Natural killer cell (primary cell): ENCODE results near the gene SNRNP25. TPM values are rescaled to one million over a fixed set of nuclear protein-coding genes. Genes with fewer than 3 reads are reported as not detected.
A peak's percentile ranks its signal among the peaks of the same experiment; 100 is the strongest.
"Not testable (repeated sequence)": the region's sequence is repeated elsewhere in the genome, so short reads cannot be mapped to it uniquely, and the experiment has no call there.

Experiments used
- ATAC-seq, 3 donors: fragments of 150-1000 bp in 2 of 3; fragments of 200-7000 bp in 1 of 3; cut with Tn5 transposase; 1 replicate in 1 of 3; 2 replicates in 2 of 3; pipeline ENCODE4 v1.10.0; 2021; ENCODE audit warnings: mild to moderate bottlenecking in 2 of 3, moderate library complexity in 2 of 3
- DNase-seq, 2 donors: peaks; one replicate each; pipeline versions ENCODE4 v3.0.0 to v3.0.0-alpha.2; 2013 to 2021; ENCODE audit warnings: mixed read lengths in 1 of 2
- H3K27ac ChIP-seq: one replicate; pipeline ENCODE4 v1.5.1; 2013; ENCODE audit warnings: mild to moderate bottlenecking, low read length
- H3K27me3 ChIP-seq: one replicate; pipeline ENCODE4 v1.6.1; 2013; ENCODE audit warnings: low read length; ENCODE audit not compliant: control insufficient read depth, insufficient read depth
- H3K36me3 ChIP-seq: one replicate; pipeline ENCODE4 v1.6.1; 2013; ENCODE audit warnings: low read length; ENCODE audit not compliant: control insufficient read depth, insufficient read depth
- H3K4me1 ChIP-seq: one replicate; pipeline ENCODE4 v1.6.1; 2013; ENCODE audit warnings: low read length; ENCODE audit not compliant: control insufficient read depth, insufficient read depth
- H3K4me3 ChIP-seq: one replicate; pipeline ENCODE4 v1.5.1; 2013; ENCODE audit warnings: low read length
- H3K9me3 ChIP-seq: one replicate; pipeline ENCODE4 v1.6.1; 2013; ENCODE audit warnings: low read length; ENCODE audit not compliant: control insufficient read depth, insufficient read depth
- H3K27ac Mint-ChIP-seq, 2 donors: one replicate each; pipeline ENCODE4 v1.8.0; 2022; ENCODE audit warnings: mild to moderate bottlenecking in 2 of 2, mixed read lengths in 2 of 2, moderate library complexity in 1 of 2
- H3K27me3 Mint-ChIP-seq, 2 donors: one replicate each; pipeline ENCODE4 v1.8.0; 2022; ENCODE audit warnings: low read depth in 2 of 2, mixed read lengths in 2 of 2
- H3K36me3 Mint-ChIP-seq: one replicate; pipeline ENCODE4 v1.8.0; 2022; ENCODE audit warnings: mixed read lengths
- H3K4me1 Mint-ChIP-seq, 2 donors: one replicate each; pipeline ENCODE4 v1.8.0; 2022; ENCODE audit warnings: mixed read lengths in 2 of 2
- H3K4me3 Mint-ChIP-seq: one replicate; pipeline ENCODE4 v1.8.0; 2022; ENCODE audit warnings: mild to moderate bottlenecking, moderate library complexity, mixed read lengths
- H3K9me3 Mint-ChIP-seq, 2 donors: one replicate each; pipeline ENCODE4 v1.8.0; 2022; ENCODE audit warnings: mixed read lengths in 2 of 2
- CTCF ChIP-seq: fragments of 200-600 bp; IDR thresholded peaks from one replicate; pipeline ENCODE4 v1.8.0; 2022; ENCODE audit warnings: antibody characterized with exemption
- WGBS: methylation state at CpG from one replicate; pipeline ENCODE4 v1.1.7; 2013; ENCODE audit warnings: missing lambda C conversion rate; ENCODE audit not compliant: insufficient coverage; 5-methylcytosine and 5-hydroxymethylcytosine counted together
- intact Hi-C: fragments of 100-400 bp; cut with micrococcal nuclease; formaldehyde crosslinking; loops from one replicate; pipeline ENCODE4 v1.14.2; 2022
- total RNA-seq, 4 donors: library from RNA; stranded (reverse); fragments of 120-200 nt in 1 of 4; gene quantifications; one replicate each; pipeline versions ENCODE4 v1.2.3 to v1.2.4, GENCODE V29; 2013 to 2022

SNRNP25 gene
- total RNA-seq, 3 donors from 2014 or later (not counting 1 experiment from before 2014, with no cell fraction given): 6.4 to 13.4 (median 13.2) TPM

GRCh38 chr16:36336-36984, 17.2 kb upstream of the SNRNP25 start:
- H3K27ac ChIP-seq: no peak overlapping the region
- DNase-seq (no peak), ATAC-seq (no peak)
- Mint-ChIP-seq H3K27ac (no peak overlapping the region), H3K4me1 (peaks cover 9 to 40% of the 10 kb centered on the region in 2 donors), H3K36me3 (no peaks in the 10 kb centered on the region), H3K27me3 (no peaks in the 10 kb centered on the region), H3K9me3 (no peaks in the 10 kb centered on the region), H3K4me3 (no peak overlapping the region)
- peaks cover 52% of the 10 kb centered on the region for H3K4me1 ChIP-seq
- intact Hi-C loops: no loop called here
- no peaks in the 10 kb centered on the region for H3K36me3 ChIP-seq
- no peak for TF ChIP-seq CTCF
- no peak overlapping the region for H3K4me3 ChIP-seq
- 88% methylated on average over 15 of the region's 15 CpGs for WGBS
- no peaks in the 10 kb centered on the region for H3K27me3 ChIP-seq
- H3K9me3 ChIP-seq: no peaks in the 10 kb centered on the region

- H3K27me3 Mint-ChIP-seq: no peaks in the 10 kb centered on the region
- WGBS: 58% methylated on average over 5 of the region's 5 CpGs
- Histone ChIP-seq H3K36me3 (peaks cover 4% of the 10 kb centered on the region), H3K9me3 (no peaks in the 10 kb centered on the region), H3K4me1 (peaks cover 59% of the 10 kb centered on the region), H3K27me3 (no peaks in the 10 kb centered on the region), H3K4me3 (no peak overlapping the region), H3K27ac (peak overlapping the region; percentile 55)
- no peak for TF ChIP-seq CTCF
- no peak overlapping the region for H3K27ac Mint-ChIP-seq
- no peaks in the 10 kb centered on the region for H3K9me3 Mint-ChIP-seq
- H3K4me3 Mint-ChIP-seq: no peak overlapping the region
- intact Hi-C loops: no loop called here
- peaks cover 18 to 50% of the 10 kb centered on the region in 2 donors for H3K4me1 Mint-ChIP-seq
- DNase-seq (no peak), ATAC-seq (no peak)
- H3K36me3 Mint-ChIP-seq: peaks cover 8% of the 10 kb centered on the region
These were observed 16.1 kb upstream of the SNRNP25 start for GRCh38 chr16:37511-37910.

GRCh38 chr16:38206-38605, 15.4 kb upstream of the SNRNP25 start:
- H3K36me3 Mint-ChIP-seq, H3K27me3 Mint-ChIP-seq, H3K27ac Mint-ChIP-seq, H3K9me3 ChIP-seq, H3K9me3 Mint-ChIP-seq, H3K4me3 Mint-ChIP-seq, H3K27me3 ChIP-seq, intact Hi-C loops, ATAC-seq, H3K36me3 ChIP-seq, DNase-seq, H3K4me3 ChIP-seq: not testable (repeated sequence)
- WGBS: 93% methylated on average over 11 of the region's 11 CpGs
- Histone ChIP-seq H3K27ac (peak overlapping the region; percentile 34), H3K4me1 (peaks cover 60% of the 10 kb centered on the region)
- peaks cover 21 to 56% of the 10 kb centered on the region in 2 donors for H3K4me1 Mint-ChIP-seq

GRCh38 chr16:38941-39892, 14.4 kb upstream of the SNRNP25 start:
- intact Hi-C loops: no loop called here
- peak in 1 of 2 donors; percentile 69 for DNase-seq
- no peak overlapping the region for H3K4me3 ChIP-seq
- H3K27me3 ChIP-seq: no peaks in the 10 kb centered on the region
- Mint-ChIP-seq H3K36me3 (peaks cover 8% of the 10 kb centered on the region), H3K4me1 (peaks cover 21 to 61% of the 10 kb centered on the region in 2 donors), H3K4me3 (no peak overlapping the region), H3K27ac (no peak overlapping the region), H3K9me3 (no peaks in the 10 kb centered on the region), H3K27me3 (no peaks in the 10 kb centered on the region)
- peaks cover 13% of the 10 kb centered on the region for H3K36me3 ChIP-seq
- no peaks in the 10 kb centered on the region for H3K9me3 ChIP-seq
- no peak for TF ChIP-seq CTCF
- WGBS: 53% methylated on average over 9 of the region's 13 CpGs
- peak overlapping the region; percentile 80 for H3K27ac ChIP-seq
- peak; percentile 79 to 89 (median 88) for ATAC-seq
- peaks cover 56% of the 10 kb centered on the region for H3K4me1 ChIP-seq
